Hepatocyte (in vitro differentiated cells): ENCODE measurements around the gene SLC22A14. TPM values are rescaled to one million over a fixed set of nuclear protein-coding genes. Genes with fewer than 3 reads are reported as not detected.

ENCODE experiments used
- DNase-seq: peaks from one replicate; pipeline ENCODE4 v3.0.0-alpha.2; 2016; ENCODE audit warnings: low spot score
- H2AFZ ChIP-seq: fragments of 200-600 bp; sonication (generic); 2 replicates; pipeline ENCODE4 v1.6.0; 2016; ENCODE audit warnings: antibody characterized with exemption, mild to moderate bottlenecking
- H3K27ac ChIP-seq: fragments of 200-600 bp; sonication (generic); 2 replicates; pipeline ENCODE4 v1.5.1; 2016; ENCODE audit warnings: mild to moderate bottlenecking
- H3K27me3 ChIP-seq: fragments of 200-600 bp; sonication (generic); 2 replicates; pipeline ENCODE4 v1.6.1; 2016
- H3K36me3 ChIP-seq: fragments of 200-600 bp; sonication (generic); replicated peaks from 2 replicates; pipeline ENCODE4 v1.5.1; 2016; ENCODE audit warnings: low read depth; ENCODE audit not compliant: insufficient read depth
- H3K4me1 ChIP-seq: fragments of 200-600 bp; sonication (generic); 2 replicates; pipeline ENCODE4 v1.5.1; 2016; ENCODE audit warnings: mild to moderate bottlenecking, moderate library complexity; ENCODE audit not compliant: insufficient read depth
- H3K4me2 ChIP-seq: fragments of 200-600 bp; sonication (generic); 2 replicates; pipeline ENCODE4 v1.6.0; 2016
- H3K4me3 ChIP-seq: fragments of 200-600 bp; sonication (generic); 2 replicates; pipeline ENCODE4 v1.5.1; 2016; ENCODE audit warnings: mild to moderate bottlenecking
- H3K79me2 ChIP-seq: fragments of 200-600 bp; sonication (generic); 2 replicates; pipeline ENCODE4 v1.6.0; 2017; ENCODE audit warnings: mild to moderate bottlenecking
- H3K9me2 ChIP-seq: fragments of 200-600 bp; sonication (generic); replicated peaks from 2 replicates; pipeline ENCODE4 v1.6.0; 2017; ENCODE audit warnings: mild to moderate bottlenecking; ENCODE audit not compliant: insufficient read depth
- H3K9me3 ChIP-seq: fragments of 200-600 bp; sonication (generic); 2 replicates; pipeline ENCODE4 v1.5.1; 2016; ENCODE audit warnings: low read depth, mild to moderate bottlenecking
- H4K20me1 ChIP-seq: fragments of 200-600 bp; sonication (generic); 2 replicates; pipeline ENCODE4 v1.6.0; 2016; ENCODE audit warnings: mild to moderate bottlenecking; ENCODE audit not compliant: insufficient read depth, poor library complexity, severe bottlenecking
- EZH2 ChIP-seq: fragments of 200-600 bp; sonication (generic); IDR thresholded peaks from 2 replicates; pipeline ENCODE4 v1.6.1; 2016; ENCODE audit warnings: antibody characterized with exemption, mild to moderate bottlenecking, borderline replicate concordance
- EZH2phosphoT487 ChIP-seq: fragments of 200-600 bp; sonication (generic); IDR thresholded peaks from one replicate; pipeline ENCODE4 v1.6.1; 2018; ENCODE audit warnings: antibody characterized with exemption, mild to moderate bottlenecking, low read depth, moderate library complexity; ENCODE audit not compliant: unreplicated experiment, severe bottlenecking
- WGBS: methylation state at CpG from one replicate; pipeline ENCODE4 v1.1.6; 2016; ENCODE audit warnings: low lambda C conversion rate; ENCODE audit errors: missing lambda C conversion rate; 5-methylcytosine and 5-hydroxymethylcytosine counted together
- polyA plus RNA-seq: library from polyadenylated mRNA; unstranded; fragments of >200 nt; fragmentation: Nextera tagmentation; extraction: Ambion mirVana; gene quantifications from 2 replicates; pipeline ENCODE4 v1.2.1, GENCODE V29; 2016
- total RNA-seq: library from RNA; depleted of rRNA; stranded (reverse); fragments of >200 nt; gene quantifications from 2 replicates; pipeline ENCODE4 v1.2.3, GENCODE V29; 2014
- TF ChIP-seq, protein P1 (sequence below): fragments of 200-600 bp; sonication (generic); IDR thresholded peaks from 2 replicates; pipeline ENCODE4 v1.5.1; 2016; ENCODE audit warnings: antibody characterized with exemption, mild to moderate bottlenecking; ENCODE audit not compliant: poor library complexity

SLC22A14 gene
- total and polyA plus RNA-seq, 2 experiments from 2014 or later = 0.57 to 0.64 TPM

DNA sequence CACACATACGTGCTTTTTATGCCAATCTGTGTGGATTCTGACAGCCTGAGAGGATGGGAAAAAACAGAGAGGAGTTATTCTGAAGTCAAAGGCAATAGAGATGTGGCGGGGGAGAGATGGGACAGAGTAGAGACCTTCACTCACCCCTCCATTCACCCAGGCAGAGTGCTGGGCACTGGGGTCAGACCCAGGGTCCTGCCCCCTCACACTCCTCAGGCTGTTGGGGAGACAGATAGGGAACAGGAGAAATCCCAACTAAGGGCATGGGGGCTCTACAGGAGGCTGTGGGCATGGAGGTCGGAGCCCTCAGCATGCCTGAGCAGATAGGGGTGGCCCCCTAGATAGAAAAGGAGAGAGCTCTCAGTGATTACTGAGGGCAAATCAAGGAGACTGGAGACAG is 30.3 kb downstream of the SLC22A14 start:
- no peaks in the 10 kb centered on the region for H3K9me3 ChIP-seq
- no peak overlapping the region for H3K27ac ChIP-seq
- H4K20me1 ChIP-seq = no peaks in the 10 kb centered on the region
- H3K9me2 ChIP-seq = no peaks in the 10 kb centered on the region
- 96% methylated on average over 3 of the region's 3 CpGs for WGBS
- H3K79me2 ChIP-seq = no peaks in the 10 kb centered on the region
- H3K36me3 ChIP-seq = no peaks in the 10 kb centered on the region
- no peak overlapping the region for H3K4me2 ChIP-seq
- TF ChIP-seq, protein P1, sequence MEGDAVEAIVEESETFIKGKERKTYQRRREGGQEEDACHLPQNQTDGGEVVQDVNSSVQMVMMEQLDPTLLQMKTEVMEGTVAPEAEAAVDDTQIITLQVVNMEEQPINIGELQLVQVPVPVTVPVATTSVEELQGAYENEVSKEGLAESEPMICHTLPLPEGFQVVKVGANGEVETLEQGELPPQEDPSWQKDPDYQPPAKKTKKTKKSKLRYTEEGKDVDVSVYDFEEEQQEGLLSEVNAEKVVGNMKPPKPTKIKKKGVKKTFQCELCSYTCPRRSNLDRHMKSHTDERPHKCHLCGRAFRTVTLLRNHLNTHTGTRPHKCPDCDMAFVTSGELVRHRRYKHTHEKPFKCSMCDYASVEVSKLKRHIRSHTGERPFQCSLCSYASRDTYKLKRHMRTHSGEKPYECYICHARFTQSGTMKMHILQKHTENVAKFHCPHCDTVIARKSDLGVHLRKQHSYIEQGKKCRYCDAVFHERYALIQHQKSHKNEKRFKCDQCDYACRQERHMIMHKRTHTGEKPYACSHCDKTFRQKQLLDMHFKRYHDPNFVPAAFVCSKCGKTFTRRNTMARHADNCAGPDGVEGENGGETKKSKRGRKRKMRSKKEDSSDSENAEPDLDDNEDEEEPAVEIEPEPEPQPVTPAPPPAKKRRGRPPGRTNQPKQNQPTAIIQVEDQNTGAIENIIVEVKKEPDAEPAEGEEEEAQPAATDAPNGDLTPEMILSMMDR = no peak
- TF ChIP-seq EZH2 (no peak), EZH2phosphoT487 (no peak)
- DNase-seq = no peak
- no peak overlapping the region for H3K4me3 ChIP-seq
- no peak overlapping the region for H2AFZ ChIP-seq
- no peaks in the 10 kb centered on the region for H3K27me3 ChIP-seq
- H3K4me1 ChIP-seq = no peaks in the 10 kb centered on the region

DNA sequence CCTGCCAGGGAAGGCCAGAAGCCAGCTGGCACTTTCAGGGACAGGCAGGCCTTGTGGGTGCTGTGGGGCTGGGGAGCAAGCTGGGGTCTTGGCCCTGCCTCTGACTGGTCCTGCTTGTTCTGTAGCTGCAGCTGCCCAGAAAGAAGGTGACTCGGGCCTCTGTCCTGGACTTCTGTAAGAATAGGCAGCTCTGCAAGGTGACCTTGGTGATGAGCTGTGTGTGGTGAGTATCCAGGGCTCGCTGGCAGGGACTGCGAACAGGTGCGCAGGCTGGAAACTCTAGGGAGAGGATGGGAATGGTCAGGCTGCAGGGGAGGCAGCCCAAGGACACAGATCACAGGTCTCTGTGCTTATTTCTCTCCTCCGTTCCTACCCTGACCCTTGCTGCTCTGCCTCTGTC is 31.2 kb downstream of the SLC22A14 start:
- H3K9me2 ChIP-seq = no peaks in the 10 kb centered on the region
- TF ChIP-seq EZH2 = no peak
- no peak for TF ChIP-seq EZH2phosphoT487
- TF ChIP-seq, protein P1 = no peak
- H3K4me3 ChIP-seq = no peak overlapping the region
- no peak for DNase-seq
- H3K36me3 ChIP-seq = no peaks in the 10 kb centered on the region
- H3K9me3 ChIP-seq = no peaks in the 10 kb centered on the region
- 97% methylated on average over 5 of the region's 5 CpGs for WGBS
- H4K20me1 ChIP-seq = no peaks in the 10 kb centered on the region
- H3K79me2 ChIP-seq = no peaks in the 10 kb centered on the region
- no peak overlapping the region for H2AFZ ChIP-seq
- H3K27ac ChIP-seq = no peak overlapping the region
- no peaks in the 10 kb centered on the region for H3K27me3 ChIP-seq
- no peak overlapping the region for H3K4me2 ChIP-seq
- no peaks in the 10 kb centered on the region for H3K4me1 ChIP-seq

DNA sequence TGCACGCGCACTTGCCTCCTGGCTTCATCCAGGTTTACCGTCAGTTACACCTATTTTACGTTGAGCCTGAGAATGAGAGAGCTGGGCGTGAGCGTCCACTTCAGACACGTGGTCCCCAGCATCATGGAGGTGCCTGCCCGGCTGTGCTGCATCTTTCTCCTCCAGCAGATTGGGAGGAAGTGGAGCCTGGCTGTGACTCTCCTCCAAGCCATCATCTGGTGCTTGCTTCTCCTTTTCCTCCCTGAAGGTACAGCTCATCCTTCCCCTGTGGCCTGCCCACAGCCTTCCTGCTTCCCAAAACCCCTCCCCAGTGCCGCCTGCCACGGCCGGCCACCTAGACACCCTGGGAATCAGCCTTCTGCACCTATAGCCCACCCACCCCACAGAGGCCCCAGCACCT is 31.6 kb downstream of the SLC22A14 start:
- H4K20me1 ChIP-seq = no peaks in the 10 kb centered on the region
- H3K27me3 ChIP-seq = no peaks in the 10 kb centered on the region
- H3K4me3 ChIP-seq = no peak overlapping the region
- no peak for DNase-seq
- no peak overlapping the region for H3K4me2 ChIP-seq
- 88% methylated on average over 11 of the region's 11 CpGs for WGBS
- no peak overlapping the region for H2AFZ ChIP-seq
- H3K27ac ChIP-seq = no peak overlapping the region
- H3K9me3 ChIP-seq = no peaks in the 10 kb centered on the region
- H3K9me2 ChIP-seq = no peaks in the 10 kb centered on the region
- H3K79me2 ChIP-seq = no peaks in the 10 kb centered on the region
- H3K4me1 ChIP-seq = no peaks in the 10 kb centered on the region
- TF ChIP-seq EZH2phosphoT487 = no peak
- TF ChIP-seq, protein P1 = no peak
- TF ChIP-seq EZH2 = no peak
- no peaks in the 10 kb centered on the region for H3K36me3 ChIP-seq

DNA sequence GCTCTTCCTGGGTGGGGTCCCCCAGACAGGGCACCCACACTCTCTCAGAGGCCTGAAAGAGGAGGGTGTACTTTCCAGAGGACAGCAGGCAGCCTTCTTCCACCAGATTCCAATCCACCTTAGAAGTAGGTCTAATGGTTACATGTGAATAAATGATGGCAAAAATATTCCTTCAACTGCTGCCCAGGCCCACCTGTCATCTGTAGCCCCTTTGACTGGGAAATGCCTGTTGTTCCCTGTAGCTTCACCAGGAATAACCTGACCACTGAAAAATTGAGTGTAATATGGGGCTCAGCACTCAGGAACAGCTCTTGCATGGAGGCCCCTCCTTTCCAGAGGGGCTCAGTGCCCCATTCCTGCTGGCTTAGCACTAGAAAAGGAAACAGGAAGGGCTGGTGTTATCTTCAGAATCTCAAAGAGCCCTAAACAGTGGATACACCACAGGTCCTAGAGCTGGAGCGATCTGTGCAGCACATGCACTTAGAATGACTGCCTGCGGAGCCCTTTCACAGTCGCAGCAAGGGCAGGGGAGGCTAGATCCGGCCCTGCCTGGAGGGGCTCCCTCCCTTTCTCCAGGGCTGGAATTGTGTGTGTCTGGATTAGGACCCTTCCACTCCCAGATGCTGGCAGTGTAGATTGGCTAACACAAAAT is 32.1 kb downstream of the SLC22A14 start:
- 42% methylated on average over 4 of the region's 4 CpGs for WGBS
- H2AFZ ChIP-seq = no peak overlapping the region

More for the DNA sequence above, 32.1 kb downstream of the SLC22A14 start:
- H3K27ac ChIP-seq = no peak overlapping the region
- no peaks in the 10 kb centered on the region for H3K79me2 ChIP-seq
- H3K36me3 ChIP-seq = no peaks in the 10 kb centered on the region
- H3K9me3 ChIP-seq = no peaks in the 10 kb centered on the region
- TF ChIP-seq EZH2 = no peak
- no peaks in the 10 kb centered on the region for H4K20me1 ChIP-seq
- H3K4me2 ChIP-seq = no peak overlapping the region
- H3K27me3 ChIP-seq = no peaks in the 10 kb centered on the region
- DNase-seq = no peak
- no peak overlapping the region for H3K4me3 ChIP-seq
- H3K9me2 ChIP-seq = no peaks in the 10 kb centered on the region
- H3K4me1 ChIP-seq = no peaks in the 10 kb centered on the region
